ENCODE data around the gene ORMDL1. TPM values are rescaled to one million over a fixed set of nuclear protein-coding genes. Genes with fewer than 3 reads are reported as not detected.

ORMDL1 gene
- total RNA-seq, 4 donors from 2014 or later: 73.1 to 124 (median 90.0) TPM

GRCh38 chr2:189824694-189825396 lies 40.7 kb upstream of the ORMDL1 start:
- Histone ChIP-seq H3K4me1 (no peaks in the 10 kb centered on the region), H3K27ac (no peak overlapping the region), H3K9me3 (no peaks in the 10 kb centered on the region), H3K27me3 (no peaks in the 10 kb centered on the region), H3K4me3 (replicated peaks in 1 of 3) (no peak overlapping the region), H3K36me3 (no peaks in the 10 kb centered on the region)
- intact Hi-C loops (cut with DNase I): no loop called here
- TF ChIP-seq POLR2A (IDR thresholded peaks at IDR 0.05): no peak
- no peak for TF ChIP-seq CTCF (IDR thresholded peaks at IDR 0.05)
- WGBS, 2 donors: 96 to 97% methylated on average over 3 of the region's 3 CpGs
- no peak for DNase-seq

GRCh38 chr2:189821953-189822748 lies 38.0 kb upstream of the ORMDL1 start:
- Histone ChIP-seq H3K27me3 (no peaks in the 10 kb centered on the region), H3K4me1 (no peaks in the 10 kb centered on the region), H3K36me3 (no peaks in the 10 kb centered on the region), H3K9me3 (no peaks in the 10 kb centered on the region), H3K4me3 (replicated peaks in 1 of 3) (no peak overlapping the region), H3K27ac (no peak overlapping the region)
- WGBS, 2 donors: 97% methylated on average over 33 of the region's 33 CpGs
- intact Hi-C loops (cut with DNase I): no loop called here
- no peak for TF ChIP-seq POLR2A (IDR thresholded peaks at IDR 0.05)
- no peak for TF ChIP-seq CTCF (IDR thresholded peaks at IDR 0.05)
- no peak for DNase-seq

GRCh38 chr2:189819297-189819704 lies 35.2 kb upstream of the ORMDL1 start:
- Histone ChIP-seq H3K27me3 (no peaks in the 10 kb centered on the region), H3K4me1 (no peaks in the 10 kb centered on the region), H3K9me3 (no peaks in the 10 kb centered on the region), H3K27ac (no peak overlapping the region), H3K4me3 (replicated peaks in 1 of 3) (no peak overlapping the region), H3K36me3 (no peaks in the 10 kb centered on the region)
- DNase-seq: no peak
- TF ChIP-seq POLR2A (IDR thresholded peaks at IDR 0.05) (no peak), CTCF (IDR thresholded peaks at IDR 0.05) (no peak)
- intact Hi-C loops (cut with DNase I): no loop called here
- WGBS, 2 donors: 90 to 97% methylated on average over 1 of the region's 1 CpG

GRCh38 chr2:189818249-189819038 lies 34.3 kb upstream of the ORMDL1 start:
- H3K27me3 ChIP-seq: no peaks in the 10 kb centered on the region
- H3K36me3 ChIP-seq: no peaks in the 10 kb centered on the region
- H3K9me3 ChIP-seq: no peaks in the 10 kb centered on the region
- H3K4me3 ChIP-seq (replicated peaks in 1 of 3): no peak overlapping the region
- H3K4me1 ChIP-seq: no peaks in the 10 kb centered on the region
- no peak overlapping the region for H3K27ac ChIP-seq
- WGBS, 2 donors: 92 to 95% methylated on average over 3 of the region's 3 CpGs
- TF ChIP-seq POLR2A (IDR thresholded peaks at IDR 0.05): no peak
- no peak for TF ChIP-seq CTCF (IDR thresholded peaks at IDR 0.05)
- intact Hi-C loops (cut with DNase I): no loop called here
- DNase-seq: no peak

All from thyroid gland (tissue), 4 donors.